H9 (cell line): Measurements from ENCODE around the gene DIS3L. TPM values are rescaled to one million over a fixed set of nuclear protein-coding genes. Genes with fewer than 3 reads are reported as not detected.

ENCODE experiments used
- DNase-seq: peaks from one replicate; pipeline ENCODE4 v3.0.0-alpha.2; 2017
- H2AFZ ChIP-seq: one replicate; pipeline ENCODE4 v1.6.1; 2013; ENCODE audit warnings: mild to moderate bottlenecking, low read length, control low read depth, moderate library complexity
- H2AK5ac ChIP-seq: 2 replicates; pipeline ENCODE4 v1.6.1; 2013; ENCODE audit warnings: low read length, control low read depth, mixed read lengths; ENCODE audit not compliant: insufficient read length
- H2BK120ac ChIP-seq: one replicate; pipeline ENCODE4 v1.6.1; 2013; ENCODE audit warnings: low read depth, mild to moderate bottlenecking, low read length, control low read depth, inconsistent platforms; ENCODE audit not compliant: poor library complexity, severe bottlenecking
- H2BK12ac ChIP-seq: 2 replicates; pipeline ENCODE4 v1.6.1; 2013; ENCODE audit warnings: low read length, control low read depth, mixed read lengths, low read depth; ENCODE audit not compliant: insufficient read length
- H2BK15ac ChIP-seq: 2 replicates; pipeline ENCODE4 v1.6.1; 2013; ENCODE audit warnings: low read depth, low read length, control low read depth
- H2BK20ac ChIP-seq: one replicate; pipeline ENCODE4 v1.6.1; 2013; ENCODE audit warnings: low read depth, mild to moderate bottlenecking, low read length, control low read depth, inconsistent platforms; ENCODE audit not compliant: poor library complexity, severe bottlenecking
- H2BK5ac ChIP-seq: 2 replicates; pipeline ENCODE4 v1.6.1; 2013; ENCODE audit warnings: low read length, control low read depth, mixed read lengths; ENCODE audit not compliant: insufficient read length
- H3K14ac ChIP-seq: 2 replicates; pipeline ENCODE4 v1.6.1; 2013; ENCODE audit warnings: low read length, control low read depth; ENCODE audit not compliant: insufficient read depth
- H3K18ac ChIP-seq: 2 replicates; pipeline ENCODE4 v1.6.1; 2013; ENCODE audit warnings: low read depth, mild to moderate bottlenecking, mixed read lengths, low read length, control low read depth; ENCODE audit not compliant: insufficient read length
- H3K23ac ChIP-seq: 2 replicates; pipeline ENCODE4 v1.6.1; 2013; ENCODE audit warnings: low read length, control low read depth, mixed read lengths, low read depth; ENCODE audit not compliant: insufficient read length
- H3K23me2 ChIP-seq: 2 replicates; pipeline ENCODE4 v1.6.1; 2013; ENCODE audit warnings: low read depth, mild to moderate bottlenecking, mixed read lengths, low read length, control low read depth; ENCODE audit not compliant: insufficient read length, poor library complexity, severe bottlenecking
- H3K27ac ChIP-seq: 2 replicates; pipeline ENCODE4 v1.5.1; 2013; ENCODE audit warnings: low read length, control low read depth, mixed read lengths, low read depth; ENCODE audit not compliant: insufficient read length
- H3K27me3 ChIP-seq: 2 replicates; pipeline ENCODE4 v1.6.1; 2013; ENCODE audit warnings: low read length, control low read depth, inconsistent platforms; ENCODE audit not compliant: insufficient read depth
- H3K4ac ChIP-seq: 2 replicates; pipeline ENCODE4 v1.6.1; 2013; ENCODE audit warnings: low read depth, mild to moderate bottlenecking, control low read depth, inconsistent platforms, low read length, moderate library complexity
- H3K4me1 ChIP-seq: 2 replicates; pipeline ENCODE4 v1.6.1; 2013; ENCODE audit warnings: low read length, control low read depth, inconsistent platforms; ENCODE audit not compliant: insufficient read depth
- H3K4me2 ChIP-seq: 2 replicates; pipeline ENCODE4 v1.6.1; 2013; ENCODE audit warnings: low read length, control low read depth, mixed read lengths; ENCODE audit not compliant: insufficient read length, insufficient read depth
- H3K56ac ChIP-seq: 2 replicates; pipeline ENCODE4 v1.6.1; 2013; ENCODE audit warnings: low read depth, mild to moderate bottlenecking, mixed read lengths, low read length, control low read depth; ENCODE audit not compliant: insufficient read length
- H3K79me1 ChIP-seq: 2 replicates; pipeline ENCODE4 v1.6.1; 2013; ENCODE audit warnings: low read depth, mild to moderate bottlenecking, moderate library complexity, low read length, control low read depth, inconsistent platforms; ENCODE audit not compliant: insufficient read depth, poor library complexity, severe bottlenecking
- H3K79me2 ChIP-seq: 2 replicates; pipeline ENCODE4 v1.6.1; 2013; ENCODE audit warnings: low read length, control low read depth, inconsistent platforms; ENCODE audit not compliant: insufficient read depth
- H3K9ac ChIP-seq: 2 replicates; pipeline ENCODE4 v1.6.1; 2013; ENCODE audit warnings: low read length, control low read depth, mixed read lengths; ENCODE audit not compliant: insufficient read length; ENCODE audit errors: extremely low read depth
- H3K9me3 ChIP-seq: one replicate; pipeline ENCODE4 v1.6.1; 2013; ENCODE audit warnings: low read depth, low read length, inconsistent platforms; ENCODE audit not compliant: control insufficient read depth
- H3T11ph ChIP-seq: one replicate; pipeline ENCODE4 v1.6.1; 2013; ENCODE audit warnings: mild to moderate bottlenecking, low read length, control low read depth, inconsistent platforms
- H4K20me1 ChIP-seq: one replicate; pipeline ENCODE4 v1.6.1; 2013; ENCODE audit not compliant: control insufficient read depth, insufficient read length, insufficient read depth
- H4K5ac ChIP-seq: 2 replicates; pipeline ENCODE4 v1.6.1; 2013; ENCODE audit warnings: low read depth, mild to moderate bottlenecking, mixed read lengths, low read length, control low read depth; ENCODE audit not compliant: insufficient read length
- H4K8ac ChIP-seq: replicated peaks from 2 replicates; pipeline ENCODE4 v1.6.1; 2013; ENCODE audit warnings: low read length, control low read depth, mixed read lengths, low read depth; ENCODE audit not compliant: insufficient read length
- H4K91ac ChIP-seq: 2 replicates; pipeline ENCODE4 v1.6.1; 2013; ENCODE audit warnings: low read depth, mild to moderate bottlenecking, moderate library complexity, mixed read lengths, low read length, control low read depth; ENCODE audit not compliant: insufficient read length
- H3K27ac Mint-ChIP-seq, 3 experiments: 2 replicates in 2 of 3; 3 replicates in 1 of 3; pipeline ENCODE4 v1.8.0; 2020 to 2021; ENCODE audit warnings: mixed read lengths in 3 of 3, mild to moderate bottlenecking in 1 of 3, moderate library complexity in 1 of 3
- H3K27me3 Mint-ChIP-seq: 2 replicates; pipeline ENCODE4 v1.8.0; 2021; ENCODE audit warnings: low read depth, mild to moderate bottlenecking, moderate library complexity, mixed read lengths
- H3K36me3 Mint-ChIP-seq, 3 experiments: 2 replicates in 2 of 3; 3 replicates in 1 of 3; pipeline ENCODE4 v1.8.0; 2020 to 2021; ENCODE audit warnings: low read depth in 3 of 3, mixed read lengths in 3 of 3; ENCODE audit not compliant: insufficient read depth in 1 of 3
- H3K4me1 Mint-ChIP-seq, 2 experiments: 2 replicates each; pipeline ENCODE4 v1.8.0; 2020; ENCODE audit warnings: mixed read lengths in 2 of 2
- H3K4me3 Mint-ChIP-seq, 2 experiments: 2 replicates in 1 of 2; 3 replicates in 1 of 2; pipeline ENCODE4 v1.8.0; 2020 to 2021; ENCODE audit warnings: mild to moderate bottlenecking in 2 of 2, mixed read lengths in 2 of 2, moderate library complexity in 1 of 2
- H3K9me3 Mint-ChIP-seq, 2 experiments: 2 replicates in 1 of 2; 3 replicates in 1 of 2; pipeline ENCODE4 v1.8.0; 2020; ENCODE audit warnings: mild to moderate bottlenecking in 2 of 2, mixed read lengths in 2 of 2, moderate library complexity in 1 of 2
- WGBS: extraction: QIAGEN DNeasy Blood & Tissue Kit; methylation state at CpG from one replicate; pipeline ENCODE4 v1.1.7; 2013; ENCODE audit warnings: missing lambda C conversion rate, low lambda C conversion rate, mixed read lengths; ENCODE audit not compliant: insufficient read length; ENCODE audit errors: extremely low coverage; 5-methylcytosine and 5-hydroxymethylcytosine counted together
- total RNA-seq: library from RNA; stranded (reverse); gene quantifications from 2 replicates; pipeline ENCODE4 v1.2.1, GENCODE V29; 2021
- TF ChIP-seq, protein P1 (sequence below): fragments of 200-600 bp; sonication (generic); conservative IDR thresholded peaks from 3 replicates; pipeline ENCODE4 v1.8.0; 2021; ENCODE audit warnings: antibody characterized with exemption, mild to moderate bottlenecking

Gene DIS3L
- total RNA-seq, 1 experiment from 2014 or later = 30.2 TPM

GRCh38 chr15:66269326-66270090 is 23.9 kb upstream of the DIS3L start:
- peak; percentile 36 for DNase-seq
- no peaks in the 10 kb centered on the region for H3K79me1 ChIP-seq
- no peaks in the 10 kb centered on the region for H3K79me2 ChIP-seq
- no peak overlapping the region for H2BK120ac ChIP-seq
- H4K20me1 ChIP-seq = no peaks in the 10 kb centered on the region
- H3K4me3 Mint-ChIP-seq = no peak overlapping the region
- no peak overlapping the region for H3K4ac ChIP-seq
- no peak overlapping the region for H3K27ac ChIP-seq
- H3K23me2 ChIP-seq = no peaks in the 10 kb centered on the region
- TF ChIP-seq, protein P1, sequence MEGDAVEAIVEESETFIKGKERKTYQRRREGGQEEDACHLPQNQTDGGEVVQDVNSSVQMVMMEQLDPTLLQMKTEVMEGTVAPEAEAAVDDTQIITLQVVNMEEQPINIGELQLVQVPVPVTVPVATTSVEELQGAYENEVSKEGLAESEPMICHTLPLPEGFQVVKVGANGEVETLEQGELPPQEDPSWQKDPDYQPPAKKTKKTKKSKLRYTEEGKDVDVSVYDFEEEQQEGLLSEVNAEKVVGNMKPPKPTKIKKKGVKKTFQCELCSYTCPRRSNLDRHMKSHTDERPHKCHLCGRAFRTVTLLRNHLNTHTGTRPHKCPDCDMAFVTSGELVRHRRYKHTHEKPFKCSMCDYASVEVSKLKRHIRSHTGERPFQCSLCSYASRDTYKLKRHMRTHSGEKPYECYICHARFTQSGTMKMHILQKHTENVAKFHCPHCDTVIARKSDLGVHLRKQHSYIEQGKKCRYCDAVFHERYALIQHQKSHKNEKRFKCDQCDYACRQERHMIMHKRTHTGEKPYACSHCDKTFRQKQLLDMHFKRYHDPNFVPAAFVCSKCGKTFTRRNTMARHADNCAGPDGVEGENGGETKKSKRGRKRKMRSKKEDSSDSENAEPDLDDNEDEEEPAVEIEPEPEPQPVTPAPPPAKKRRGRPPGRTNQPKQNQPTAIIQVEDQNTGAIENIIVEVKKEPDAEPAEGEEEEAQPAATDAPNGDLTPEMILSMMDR = no peak
- H3K9ac ChIP-seq = no peak overlapping the region
- peaks cover 0 to 2% (median 0%) of the 10 kb centered on the region in 3 experiments; a peak in 1 of 7 replicates for H3K36me3 Mint-ChIP-seq
- no peaks in the 10 kb centered on the region for H3K27me3 ChIP-seq
- H2AK5ac ChIP-seq = no peak overlapping the region
- no peaks in the 10 kb centered on the region for H3K4me1 ChIP-seq
- no peaks in the 10 kb centered on the region for H3K9me3 ChIP-seq
- H3K4me2 ChIP-seq = no peak overlapping the region
- H3K14ac ChIP-seq = no peak overlapping the region
- no peak overlapping the region for H2BK12ac ChIP-seq
- H3K9me3 Mint-ChIP-seq = no peaks in the 10 kb centered on the region
- H3K4me1 Mint-ChIP-seq = peaks cover 5 to 10% of the 10 kb centered on the region in 2 experiments; a peak in 3 of 4 replicates
- H3K56ac ChIP-seq = no peak overlapping the region
- H3K23ac ChIP-seq = no peak overlapping the region
- H2BK20ac ChIP-seq = no peak overlapping the region
- no peak overlapping the region for H2BK15ac ChIP-seq
- H2BK5ac ChIP-seq = no peak overlapping the region
- no peak overlapping the region for H4K91ac ChIP-seq
- no peak overlapping the region for H3T11ph ChIP-seq
- WGBS = 100% methylated on average over 2 of the region's 13 CpGs
- no peak overlapping the region; a peak in 1 of 7 replicates for H3K27ac Mint-ChIP-seq
- no peak overlapping the region for H4K5ac ChIP-seq
- no peak overlapping the region for H3K18ac ChIP-seq
- H3K27me3 Mint-ChIP-seq = peaks cover 3% of the 10 kb centered on the region
- no peak overlapping the region for H2AFZ ChIP-seq
- H4K8ac ChIP-seq = no peak overlapping the region
